SW480 (cell line): ENCODE data around the gene C2orf92.
"Not testable (repeated sequence)": the region's sequence is repeated elsewhere in the genome, so short reads cannot be mapped to it uniquely, and the experiment has no call there.

ENCODE experiments used
- DNase-seq: peaks from one replicate; pipeline ENCODE4 v3.0.0-alpha.2; 2016; ENCODE audit warnings: low spot score

The C2orf92 gene

DNA sequence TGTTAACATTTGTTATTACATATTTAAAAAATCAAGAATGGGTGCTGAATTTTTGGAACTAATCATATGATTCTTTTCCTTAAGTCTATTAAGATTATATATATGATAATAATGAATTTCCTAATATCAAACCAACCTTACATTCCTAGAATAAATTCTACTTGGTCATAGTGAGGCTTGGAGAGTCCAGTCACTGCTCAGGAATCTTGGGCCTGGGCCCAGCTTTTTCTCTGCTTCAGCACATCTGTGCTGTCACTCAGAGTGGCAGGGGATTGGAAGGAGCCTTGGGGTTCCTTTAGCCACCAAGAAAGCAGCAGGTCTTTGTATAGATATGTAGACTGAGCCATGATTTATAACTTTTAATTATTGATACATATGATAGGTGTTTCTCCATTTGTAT is 24.0 kb downstream of the C2orf92 start:
- DNase-seq = no peak

DNA sequence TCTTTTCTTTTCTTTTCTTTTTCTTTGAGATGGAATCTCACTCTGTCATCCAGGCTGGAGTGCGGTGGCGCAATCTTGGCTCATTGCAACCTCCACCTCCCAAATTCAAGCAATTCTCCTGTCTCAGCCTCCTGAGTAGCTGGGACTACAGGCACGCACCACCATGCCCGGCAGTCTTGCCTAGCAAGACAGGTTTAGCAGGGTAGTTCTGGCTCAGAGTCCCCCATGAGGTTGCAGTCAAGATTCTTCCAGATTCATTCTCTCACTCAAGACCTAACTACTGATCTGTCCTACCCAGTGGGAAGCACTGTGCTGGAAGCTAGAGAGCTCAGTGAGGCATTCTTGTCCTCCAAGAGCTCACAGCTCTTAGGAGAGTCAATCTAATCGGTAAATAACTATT is 26.2 kb downstream of the C2orf92 start:
- no peak for DNase-seq

DNA sequence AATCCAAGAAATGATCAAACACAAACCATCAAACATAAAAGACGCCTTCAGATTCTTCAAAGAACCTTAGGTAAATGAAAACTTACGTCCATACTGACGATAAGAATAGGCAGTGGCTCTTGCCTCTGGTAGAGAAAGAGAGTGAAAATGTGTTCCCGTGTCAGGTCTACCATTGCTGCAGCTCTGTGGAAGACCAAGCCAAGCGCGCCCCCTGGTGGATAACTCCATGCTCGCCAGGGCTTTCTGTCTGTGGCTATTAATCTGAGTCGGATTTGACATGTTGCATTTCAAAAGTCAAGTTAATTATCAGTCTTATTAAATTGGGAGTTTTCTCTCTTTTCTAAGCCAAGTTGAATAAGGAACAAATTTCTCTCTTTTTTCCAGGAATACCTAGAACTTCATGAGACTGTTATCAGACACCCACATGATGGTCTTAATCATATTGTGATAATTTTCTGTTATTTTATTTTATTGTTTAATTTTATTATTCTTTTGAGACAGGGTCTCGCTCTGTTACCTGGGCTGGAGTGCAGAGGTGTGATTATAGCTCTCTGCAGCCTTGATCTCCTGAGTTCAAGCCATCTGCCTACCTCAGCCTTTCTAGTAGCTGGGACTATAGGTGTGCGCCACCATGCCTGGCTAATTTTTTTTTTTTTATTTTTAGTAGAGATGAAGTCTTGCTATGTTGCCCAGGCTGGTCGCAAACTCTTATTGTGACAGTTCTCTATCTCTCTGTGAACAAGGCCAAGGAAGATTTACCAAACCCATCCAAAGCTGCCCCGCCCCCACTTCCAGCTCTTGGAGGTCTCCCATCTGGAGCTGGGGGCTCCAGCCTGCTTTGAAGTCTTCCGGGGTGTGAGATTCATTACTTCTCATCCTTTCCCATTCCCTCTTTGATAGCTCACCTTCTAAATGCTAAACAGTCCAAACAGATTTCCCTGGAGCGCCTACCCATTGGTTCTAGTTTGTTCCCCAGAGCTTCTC is 28.0 kb downstream of the C2orf92 start:
- DNase-seq = peak; percentile 83

DNA sequence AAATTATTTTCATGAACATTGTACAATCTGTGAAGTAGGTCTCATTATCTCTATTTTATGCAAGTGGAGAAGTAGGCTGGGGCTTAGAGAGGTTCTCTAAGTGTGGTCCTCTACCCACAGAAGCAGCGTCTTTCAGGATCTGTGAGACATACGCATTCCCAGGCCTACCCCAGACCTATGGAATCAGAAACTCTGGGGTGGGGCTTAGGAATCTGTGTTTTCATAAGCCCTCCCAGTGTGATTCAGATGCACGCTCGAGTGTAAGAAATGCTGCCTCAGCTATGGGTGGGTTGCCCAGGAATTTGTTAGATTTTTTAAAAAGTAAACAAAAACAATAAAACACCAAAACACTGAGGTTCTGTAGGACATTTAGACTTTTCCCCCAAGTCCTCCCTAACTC is 29.0 kb downstream of the C2orf92 start:
- DNase-seq = no peak

DNA sequence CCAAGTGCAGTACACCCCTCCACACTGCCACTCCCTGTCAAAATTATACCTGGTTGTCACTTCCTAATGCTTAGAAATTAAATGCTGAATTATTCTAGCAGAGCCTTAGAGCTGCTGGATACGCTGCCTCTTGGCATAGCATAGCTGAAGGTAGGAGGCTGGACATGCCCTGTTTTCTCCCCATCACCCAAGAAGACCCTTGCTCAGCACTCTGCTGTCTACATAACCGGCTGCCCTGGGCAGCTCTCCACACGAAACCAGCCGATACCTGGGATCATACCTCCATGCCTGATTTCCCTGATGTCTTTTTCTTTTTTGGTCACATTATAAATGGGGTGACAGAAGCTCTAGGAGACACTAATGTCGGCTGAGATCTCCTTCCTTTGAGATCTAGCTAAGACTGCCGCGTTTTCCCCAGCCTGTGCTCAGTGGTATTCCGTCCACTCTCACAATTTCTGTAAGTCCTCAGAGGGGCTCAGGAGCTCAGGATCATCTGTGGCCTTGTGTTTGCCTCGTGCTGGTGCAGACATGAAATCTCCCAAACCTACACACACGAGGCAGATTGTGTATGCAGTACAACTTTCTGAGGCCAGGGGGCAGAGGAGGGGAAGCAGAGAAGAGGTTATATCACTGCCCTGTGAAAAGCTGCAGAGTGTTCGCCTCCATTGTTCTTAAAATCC is 30.4 kb downstream of the C2orf92 start:
- peak; percentile 71 for DNase-seq

DNA sequence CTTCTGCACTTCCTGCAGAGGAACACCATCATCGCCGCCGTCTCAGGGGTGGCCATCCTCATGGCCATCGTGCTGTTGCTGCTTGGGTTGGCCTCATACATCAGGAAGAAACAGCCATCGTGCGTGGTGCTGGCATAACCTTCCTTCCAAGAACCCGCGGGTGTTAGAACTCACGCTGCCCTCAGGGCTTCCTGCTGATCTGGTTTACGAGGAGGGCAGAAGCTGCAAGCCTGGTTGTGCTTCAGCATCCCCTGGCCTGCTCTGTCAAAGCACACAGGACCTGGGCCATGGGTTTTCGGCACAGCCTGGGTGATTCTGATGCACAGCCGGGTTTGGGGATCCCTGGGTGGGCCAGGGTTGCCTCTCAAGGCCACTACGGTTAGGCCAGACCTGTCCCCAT is 31.7 kb downstream of the C2orf92 start:
- DNase-seq = no peak

DNA sequence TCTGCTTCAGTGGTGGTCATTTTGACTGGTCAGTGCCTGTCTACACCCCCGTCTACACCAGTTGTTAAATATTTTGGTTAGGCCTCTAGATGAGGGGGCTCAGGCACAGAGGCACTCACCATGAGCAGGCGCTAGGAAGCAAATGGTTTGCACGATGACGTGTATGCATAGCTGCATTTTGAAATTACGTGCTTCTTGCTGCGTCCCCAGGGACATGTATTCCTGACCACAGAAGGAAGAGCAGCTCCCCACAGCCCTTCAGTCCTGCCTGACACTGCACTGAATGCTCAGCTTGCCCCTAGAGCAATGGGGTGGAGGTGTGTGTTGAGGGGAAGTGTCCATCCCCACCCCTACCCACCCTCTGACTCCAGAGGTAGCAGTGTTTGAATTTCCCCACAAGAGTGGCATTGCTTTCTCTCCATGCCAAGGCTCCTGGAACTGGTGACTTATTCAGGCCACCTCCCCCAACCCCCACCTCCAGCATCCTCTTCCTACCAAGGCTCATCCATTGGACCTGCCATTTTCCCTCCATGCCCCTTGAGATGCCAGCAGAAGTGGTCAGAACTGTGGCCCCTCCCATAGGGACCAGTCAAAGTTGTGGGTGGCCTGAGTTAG is 32.4 kb downstream of the C2orf92 start:
- DNase-seq = no peak

DNA sequence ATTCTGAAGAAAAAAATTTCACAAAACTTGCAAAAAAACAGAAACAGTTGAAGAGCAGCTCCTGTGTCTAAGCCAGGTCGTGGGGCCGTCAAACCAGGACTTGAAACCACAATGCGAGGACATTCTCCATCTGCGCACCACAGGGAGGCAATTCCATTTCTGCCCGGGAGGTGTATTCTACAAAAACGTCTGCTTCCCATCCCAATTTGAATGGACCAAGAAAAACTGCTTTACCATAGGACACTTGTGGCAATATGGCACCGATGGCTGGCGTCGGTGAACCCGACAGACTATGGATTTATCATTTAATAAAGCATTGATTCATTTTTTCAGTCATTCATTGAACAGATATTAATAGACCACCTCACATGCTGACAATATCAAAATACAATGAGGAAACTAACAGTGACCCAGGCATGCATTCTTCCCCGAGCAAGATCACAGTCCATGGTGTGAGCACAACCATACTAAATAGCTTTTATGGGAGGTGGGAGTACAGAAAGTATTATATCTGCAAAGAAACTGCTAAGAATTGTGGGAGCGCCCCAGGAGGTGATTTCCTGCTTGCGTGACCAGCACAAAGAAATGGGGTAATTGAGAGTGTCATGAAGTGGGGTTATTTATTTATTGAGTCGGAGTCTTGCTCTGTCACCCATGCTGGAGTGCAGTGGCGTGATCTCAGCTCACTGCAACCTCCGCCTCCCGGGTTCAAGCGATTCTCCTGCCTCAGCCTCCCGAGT is 33.4 kb downstream of the C2orf92 start:
- no peak for DNase-seq

DNA sequence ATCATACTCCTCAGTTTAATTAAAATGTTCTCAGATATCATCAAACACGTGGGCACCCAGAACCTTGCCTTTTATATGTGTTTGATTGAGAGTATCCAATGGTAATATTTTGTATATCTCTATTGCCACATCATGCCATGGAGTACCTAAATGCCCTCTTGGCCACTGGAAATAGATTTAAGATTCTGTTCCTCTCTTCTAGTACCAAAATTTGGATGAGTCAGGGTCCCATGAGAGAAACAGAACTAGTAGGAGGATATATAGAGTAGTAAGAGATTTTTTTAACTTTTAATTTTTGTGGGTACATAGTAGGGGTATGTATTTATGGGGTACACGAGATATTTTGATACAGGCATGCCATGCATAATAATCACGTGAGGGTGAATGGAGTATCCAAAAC is 34.2 kb downstream of the C2orf92 start:
- DNase-seq = no peak

DNA sequence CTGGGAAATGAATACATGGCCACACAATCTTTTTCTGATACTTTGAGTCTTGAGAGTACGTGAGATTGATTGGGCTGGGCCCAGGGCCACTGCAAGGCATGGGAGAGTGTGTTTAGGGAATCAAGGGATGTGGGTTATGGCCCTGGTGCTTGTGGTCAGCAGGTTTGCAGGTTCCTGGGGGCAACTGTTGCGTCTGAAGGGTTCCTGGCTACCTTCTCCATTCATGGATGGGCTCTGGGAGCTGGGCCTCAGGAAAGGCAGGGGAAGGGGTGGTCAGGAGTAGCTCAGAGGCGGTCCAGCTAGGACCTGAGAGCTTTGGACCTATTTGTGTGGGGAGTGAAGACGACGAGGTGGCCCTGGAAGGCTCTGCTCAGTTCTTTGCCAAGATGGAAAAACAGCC is 35.5 kb downstream of the C2orf92 start:
- no peak for DNase-seq

DNA sequence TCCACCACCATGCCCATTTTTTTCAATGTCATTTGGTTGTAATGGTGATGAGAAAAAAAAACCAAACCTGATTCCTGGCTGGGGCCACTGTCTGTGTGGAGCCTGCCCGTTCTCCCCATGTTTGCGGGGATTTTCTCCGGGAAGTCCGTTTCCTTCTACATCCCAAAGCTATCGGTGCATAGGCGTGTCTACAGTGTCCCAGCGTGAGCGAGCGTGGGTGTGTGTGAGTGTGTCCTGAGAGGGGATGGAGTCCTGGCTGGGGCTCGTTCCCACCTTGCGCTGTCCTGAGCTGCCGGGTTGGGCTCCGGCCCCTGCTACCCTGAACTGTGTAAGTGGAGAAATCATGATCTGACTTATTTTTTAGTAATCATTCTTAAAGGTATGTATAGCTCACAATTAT is 36.6 kb downstream of the C2orf92 start:
- no peak for DNase-seq

DNA sequence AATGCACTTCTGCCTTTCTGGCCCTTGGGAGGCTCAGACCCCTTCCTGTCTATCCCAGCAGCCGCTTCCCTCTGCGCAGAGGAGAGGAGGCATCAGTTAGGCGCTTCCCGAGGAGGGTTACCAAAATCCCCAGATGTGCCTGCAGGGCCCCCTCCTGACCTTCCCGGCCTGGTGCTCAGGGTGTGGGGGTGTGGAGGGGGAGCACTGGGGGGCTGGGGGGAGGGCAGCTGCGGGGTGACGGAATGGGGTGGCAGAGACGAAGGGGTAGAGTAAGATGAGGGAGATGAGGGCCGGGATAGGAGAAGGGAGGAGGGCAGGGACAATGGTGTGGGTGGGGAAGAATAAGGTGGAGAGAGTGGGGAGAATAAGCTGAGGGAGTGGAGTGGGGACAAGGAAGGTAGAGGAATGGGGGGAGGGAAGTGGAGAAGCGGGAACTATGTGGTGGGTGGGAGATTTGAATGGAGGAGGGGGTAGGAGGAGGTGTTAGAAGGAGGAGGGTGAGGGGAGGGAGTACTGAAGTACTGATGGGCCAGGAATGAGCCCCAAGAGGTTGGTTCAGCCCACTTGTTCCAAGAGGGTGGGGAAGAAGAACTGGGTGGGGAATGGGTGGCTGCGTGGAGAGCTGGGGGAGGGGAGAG is 37.3 kb downstream of the C2orf92 start:
- no peak for DNase-seq

DNA sequence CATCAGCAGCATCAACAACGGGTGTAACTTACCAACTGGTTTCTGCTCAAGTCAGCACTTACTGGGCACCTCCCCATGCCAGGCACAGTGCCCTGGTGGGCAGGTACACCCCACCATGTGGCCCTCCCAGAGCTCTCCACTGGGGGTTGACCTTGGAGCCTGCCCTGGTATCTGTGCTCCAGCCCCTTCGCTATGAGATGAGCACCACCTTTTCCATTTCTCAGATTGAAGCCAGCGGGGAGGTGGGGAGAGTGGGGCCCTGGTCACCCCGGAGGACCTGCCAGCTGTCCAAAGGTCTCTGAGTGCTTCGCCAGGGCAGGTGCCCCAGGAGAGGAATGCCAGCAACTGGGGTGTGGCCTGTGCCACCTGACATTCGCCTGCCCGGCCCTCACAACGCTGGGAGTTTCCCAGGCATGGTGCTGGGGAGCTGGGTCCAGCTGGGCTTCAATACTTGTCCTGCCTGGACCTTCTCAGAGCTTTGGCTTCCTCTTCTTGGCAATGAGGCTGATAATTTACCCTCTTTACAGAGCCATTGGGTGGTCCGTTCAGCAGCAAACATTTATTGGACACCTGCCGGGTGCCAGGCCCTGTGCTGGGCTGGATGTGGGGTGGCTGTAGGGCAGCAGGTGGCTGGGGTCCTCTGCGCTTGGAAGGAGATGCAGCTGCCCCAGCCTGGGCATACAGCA is 38.0 kb downstream of the C2orf92 start:
- peak; percentile 67 for DNase-seq

DNA sequence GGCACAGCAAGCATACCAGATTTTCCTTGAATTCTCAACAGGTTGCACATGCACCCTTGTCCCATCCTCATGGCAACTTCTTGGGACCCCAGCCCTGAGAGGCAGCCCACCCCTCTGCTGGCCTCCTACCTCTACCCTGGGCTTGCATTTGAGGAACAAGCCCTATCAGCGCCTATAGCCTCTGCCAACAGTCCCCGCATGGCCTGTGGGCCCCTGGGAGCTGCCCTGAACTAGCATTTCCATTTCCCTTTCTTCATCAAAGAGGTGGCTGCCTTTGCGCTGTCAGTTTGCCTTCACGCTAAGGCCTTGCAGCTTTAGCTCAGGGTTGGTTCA is 38.5 kb downstream of the C2orf92 start:
- DNase-seq = no peak

DNA sequence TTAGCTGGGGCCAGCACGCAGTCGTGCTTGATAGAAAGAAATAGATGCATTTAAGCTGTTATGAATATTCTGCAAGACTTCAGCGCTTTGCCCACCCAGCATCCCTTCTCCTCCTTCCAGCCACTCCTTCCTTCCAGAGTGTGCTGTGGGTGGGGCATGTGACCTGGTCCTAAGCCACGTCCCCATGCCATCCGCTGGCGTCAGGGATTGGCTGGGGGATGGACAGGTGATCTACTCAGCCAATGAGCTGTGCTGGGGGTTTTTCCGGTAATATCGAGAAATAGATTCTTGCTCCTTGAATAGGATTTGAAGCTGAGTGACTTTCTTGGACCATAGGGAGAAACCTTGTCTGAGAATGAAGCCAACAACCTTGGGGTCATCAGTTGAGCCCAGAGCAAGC is 39.1 kb downstream of the C2orf92 start:
- no peak for DNase-seq

DNA sequence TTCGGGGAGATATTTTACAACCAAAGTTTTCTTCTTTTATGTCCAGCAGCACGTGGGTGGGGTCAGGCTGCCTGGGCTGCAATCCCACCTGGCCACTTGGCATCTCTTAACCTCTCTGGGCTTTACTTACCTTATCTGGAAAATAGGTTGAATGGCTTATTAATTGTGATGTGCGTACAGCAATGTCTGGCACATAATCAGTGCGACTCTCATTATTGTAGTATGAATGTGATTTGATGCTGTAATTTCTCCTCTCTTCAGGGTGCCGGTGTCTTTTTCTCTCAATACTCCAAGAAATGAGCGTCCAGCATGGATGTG is 41.8 kb downstream of the C2orf92 start:
- DNase-seq = no peak

DNA sequence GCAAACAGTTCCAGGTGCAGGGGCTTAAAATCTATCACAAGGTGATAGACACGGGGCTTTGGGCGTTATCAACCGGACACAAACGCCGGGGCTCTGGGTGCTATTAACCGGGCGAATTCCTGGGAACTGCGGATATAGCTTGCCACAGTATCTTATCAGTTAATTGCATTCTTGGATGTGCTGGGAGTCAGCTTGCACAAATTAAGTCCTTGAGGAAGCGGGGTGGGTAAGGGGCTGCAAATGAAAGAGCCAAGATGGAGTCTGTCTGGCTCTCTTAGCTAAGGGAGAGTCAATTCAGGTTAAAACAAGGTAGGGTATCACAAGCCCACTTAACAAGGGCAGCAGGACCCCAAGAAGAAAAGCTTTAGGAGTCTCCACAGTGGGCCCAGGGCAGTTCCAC is 42.7 kb downstream of the C2orf92 start:
- not testable (repeated sequence) for DNase-seq

DNA sequence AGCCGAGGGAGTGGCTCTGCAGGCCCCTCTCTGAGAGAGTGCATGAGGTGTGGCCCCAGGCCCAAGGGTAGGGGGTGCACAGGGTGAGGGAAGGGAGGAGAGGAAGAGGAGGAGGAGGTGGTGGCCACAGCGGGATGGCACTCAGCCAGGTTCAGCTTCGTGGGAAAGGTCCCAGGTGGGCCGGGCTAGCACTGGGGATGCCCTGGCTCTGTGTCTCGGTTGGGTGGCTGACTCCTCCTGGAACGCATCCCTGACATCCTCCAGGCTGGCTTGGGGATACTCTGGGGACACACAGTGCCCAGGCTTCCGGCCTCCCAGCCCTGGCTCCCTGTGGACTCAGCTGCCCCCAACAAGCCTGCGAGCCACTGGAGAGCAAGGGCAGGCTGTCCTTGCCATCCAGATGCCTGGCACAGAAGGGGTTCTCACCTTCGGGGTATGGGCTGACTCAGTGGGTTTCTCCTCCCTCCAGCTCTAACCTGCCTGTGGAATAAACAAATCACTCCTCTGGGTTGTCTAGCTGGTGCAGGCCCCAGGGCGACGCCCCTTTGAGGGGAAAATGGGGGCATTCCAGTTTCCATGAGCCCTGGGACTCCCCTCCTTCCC is 43.3 kb downstream of the C2orf92 start:
- DNase-seq = no peak

DNA sequence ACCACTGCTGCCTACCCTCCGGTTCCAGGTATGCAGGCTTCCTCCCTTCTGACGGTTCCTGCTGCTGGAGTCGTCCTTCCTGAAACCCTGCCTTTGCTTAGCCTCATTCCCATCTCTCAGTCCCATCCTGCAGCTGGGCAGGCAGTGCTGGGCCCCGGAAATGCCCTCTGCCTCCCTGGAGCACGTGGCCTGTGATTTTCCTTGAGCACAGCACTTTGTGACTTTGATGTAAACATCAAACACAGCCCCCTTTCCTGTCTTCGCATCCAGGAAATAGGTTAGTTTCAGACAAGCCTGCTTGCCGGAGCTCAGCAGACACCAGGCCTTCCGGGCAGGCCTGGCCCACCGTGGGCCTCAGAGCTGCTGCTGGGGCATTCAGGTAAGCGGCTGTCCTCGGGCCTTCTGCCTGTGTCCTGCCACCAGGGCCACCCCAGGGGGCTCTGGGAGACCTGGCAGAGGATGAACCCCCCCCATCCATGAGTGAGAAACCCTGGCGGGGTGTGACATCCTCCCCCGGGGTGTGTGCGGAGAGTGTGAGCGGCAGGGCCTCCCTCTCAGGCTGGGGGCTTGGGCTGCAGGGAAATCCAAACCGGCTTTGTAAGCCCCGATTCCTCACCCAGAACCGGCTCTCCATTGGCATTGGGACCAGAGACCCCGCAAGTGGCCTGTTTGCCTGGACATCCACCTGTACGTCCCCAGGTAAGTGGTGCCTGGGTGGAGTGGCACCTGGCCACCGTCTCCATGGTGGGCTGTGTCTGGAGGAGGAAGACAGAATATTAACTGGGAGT is 44.0 kb downstream of the C2orf92 start, which contains the start of gene ZAP70:
Gene ZAP70 (plus strand): TSS at position 281 of the 788 bp plus-strand sequence. CDS start 10,461 bp downstream, outside the sequence.
- peak; percentile 59 for DNase-seq
